Astrocyte of the hippocampus (primary cell): ENCODE results near the gene GPR171.

Experiments used
- DNase-seq: peaks from one replicate; pipeline ENCODE4 v3.0.0; 2011; ENCODE audit warnings: low read depth, low spot score

The GPR171 gene

DNA sequence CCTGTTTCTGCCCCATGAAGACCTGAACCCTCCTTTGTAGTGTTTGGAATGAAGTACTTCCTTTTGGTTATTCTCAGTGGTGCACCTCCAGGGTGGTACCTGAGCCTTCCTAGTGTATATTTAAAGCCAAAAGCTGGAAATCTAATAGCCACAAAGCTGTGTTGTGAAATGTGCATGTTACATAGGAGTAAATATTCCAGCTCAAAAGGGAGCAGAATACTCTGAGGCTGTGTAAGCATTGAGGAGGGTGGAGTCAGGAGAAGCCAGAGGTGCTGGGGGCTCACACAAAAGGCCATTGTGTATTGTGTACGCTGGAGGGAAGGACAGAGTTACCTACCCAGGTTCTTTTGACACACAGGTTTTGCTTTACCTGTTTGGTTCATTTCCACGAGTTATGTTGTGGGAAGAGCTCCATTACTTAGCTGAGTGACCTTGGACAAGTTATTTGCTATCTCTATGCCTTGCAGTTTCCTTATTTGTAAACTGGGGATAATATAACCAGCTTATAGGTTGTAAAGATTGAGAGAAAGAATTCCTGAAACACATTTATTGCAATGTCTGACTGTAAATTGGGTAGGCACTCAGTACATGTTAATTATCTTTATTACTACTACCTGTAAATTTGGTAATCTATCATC lies 24.7 kb downstream of the GPR171 start:
- DNase-seq, result no peak

DNA sequence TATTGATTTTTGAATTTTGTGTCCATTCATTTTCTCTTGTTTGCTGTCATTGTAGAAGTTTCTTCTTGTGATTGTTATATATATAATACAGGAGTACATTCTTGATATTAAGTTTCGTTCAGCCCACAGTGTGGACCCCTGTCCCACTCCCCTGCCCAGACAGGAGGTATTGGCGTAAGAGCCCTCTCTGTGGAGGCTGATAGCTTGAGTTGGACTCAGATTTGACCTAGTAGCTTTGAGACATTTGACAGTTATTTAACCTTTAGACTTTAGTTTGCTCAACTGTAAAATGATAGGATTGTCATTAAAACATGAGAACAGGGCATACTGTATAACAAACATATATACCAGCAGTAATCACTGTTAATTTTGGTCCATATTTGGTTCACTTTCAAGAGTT lies 27.1 kb downstream of the GPR171 start:
- no peak for DNase-seq

DNA sequence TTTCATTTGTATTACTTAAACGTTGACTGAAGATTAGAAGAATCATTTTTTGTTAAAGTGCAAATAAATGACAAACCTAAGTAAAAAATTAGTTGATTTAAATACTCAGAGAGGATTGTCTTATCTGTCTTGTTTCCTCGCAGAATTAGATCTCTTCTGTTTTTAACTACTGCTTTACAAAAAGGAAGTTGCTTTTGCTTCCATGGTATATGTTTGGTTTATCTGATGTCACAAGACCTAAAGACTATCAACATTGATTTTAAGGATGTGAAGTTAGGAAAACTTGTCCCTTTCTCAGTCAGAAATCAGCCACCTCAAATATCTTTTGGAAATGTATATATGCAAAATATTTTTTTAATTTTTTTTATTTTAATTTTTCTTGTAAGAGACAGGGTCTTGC lies 28.7 kb downstream of the GPR171 start:
- DNase-seq, result no peak

GRCh38 chr3:151171145-151171757 lies 31.8 kb downstream of the GPR171 start:
- DNase-seq, result peak; percentile 4

DNA sequence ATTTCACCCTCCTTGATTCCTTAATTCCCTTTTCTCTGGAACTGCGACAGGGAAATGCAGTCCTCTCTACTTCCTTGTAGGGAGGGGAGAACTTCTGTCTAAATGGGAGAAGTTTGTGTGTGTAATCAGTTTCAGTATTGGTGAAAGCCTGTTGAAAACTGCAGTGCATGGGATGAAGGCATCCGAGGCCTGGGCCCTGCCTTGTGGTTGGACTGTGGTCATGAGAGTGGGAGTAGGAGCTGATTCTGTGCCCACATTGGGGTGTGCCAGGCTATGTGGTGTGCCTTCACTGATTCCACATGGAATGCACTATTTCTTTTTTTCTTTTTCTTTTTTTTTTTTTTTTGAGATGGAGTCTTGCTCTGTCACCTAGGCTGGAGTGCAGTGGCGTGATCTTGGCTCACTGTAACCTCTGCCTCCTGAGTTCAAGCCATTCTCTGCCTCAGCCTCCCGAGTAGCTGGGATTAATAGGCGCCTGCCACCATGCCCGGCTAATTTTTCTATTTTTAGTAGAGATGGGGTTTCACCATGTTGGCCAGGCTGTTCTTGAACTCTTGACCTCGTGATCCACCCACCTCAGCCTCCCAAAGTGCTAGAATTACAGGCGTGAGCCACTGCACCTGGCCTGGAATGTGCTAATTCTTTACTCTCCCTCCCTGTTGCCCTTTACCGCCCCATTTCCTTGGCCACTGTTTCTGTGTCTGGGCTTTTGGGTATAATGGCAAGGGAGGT lies 32.9 kb downstream of the GPR171 start:
- peak; percentile 67 for DNase-seq

GRCh38 chr3:151169262-151169947 lies 33.6 kb downstream of the GPR171 start:
- no peak for DNase-seq

DNA sequence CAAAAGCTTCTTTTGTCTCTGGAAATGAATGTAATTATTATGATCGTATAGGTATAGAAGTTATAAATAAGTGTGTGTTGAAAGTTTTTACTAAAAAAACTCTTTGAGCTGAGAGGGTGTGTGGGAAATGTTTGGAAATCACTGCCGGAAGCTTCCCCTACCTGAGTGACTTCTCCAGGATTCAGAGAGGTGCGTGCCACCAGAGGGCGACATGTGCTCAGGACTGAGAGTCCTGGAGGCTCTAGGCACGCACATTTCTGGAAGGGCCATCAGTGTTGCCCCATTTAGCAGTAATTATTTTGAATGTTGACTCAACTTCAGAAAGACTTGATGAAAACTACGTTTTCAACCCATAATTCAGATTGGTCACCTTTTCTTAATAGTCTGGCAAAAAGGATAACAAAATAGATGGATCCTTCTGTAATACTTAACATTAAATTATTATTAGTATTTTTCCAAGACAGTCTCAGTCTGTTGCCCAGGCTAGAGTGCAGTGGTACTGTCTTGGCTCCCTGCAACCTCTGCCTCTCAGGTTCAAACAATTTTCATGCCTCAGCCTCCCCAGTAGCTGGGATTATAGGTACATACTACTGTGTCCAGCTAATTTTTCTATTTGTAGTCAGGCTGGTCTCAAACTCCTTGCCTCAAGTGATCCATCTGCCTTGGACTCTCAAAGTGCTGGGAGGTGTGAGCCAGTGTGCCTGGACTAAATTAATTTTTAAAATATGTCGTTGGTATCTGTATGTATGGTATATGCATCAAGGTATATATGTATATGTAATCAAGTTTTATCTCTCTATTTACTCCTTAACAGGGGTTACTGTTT lies 34.5 kb downstream of the GPR171 start:
- DNase-seq, result peak; percentile 77

DNA sequence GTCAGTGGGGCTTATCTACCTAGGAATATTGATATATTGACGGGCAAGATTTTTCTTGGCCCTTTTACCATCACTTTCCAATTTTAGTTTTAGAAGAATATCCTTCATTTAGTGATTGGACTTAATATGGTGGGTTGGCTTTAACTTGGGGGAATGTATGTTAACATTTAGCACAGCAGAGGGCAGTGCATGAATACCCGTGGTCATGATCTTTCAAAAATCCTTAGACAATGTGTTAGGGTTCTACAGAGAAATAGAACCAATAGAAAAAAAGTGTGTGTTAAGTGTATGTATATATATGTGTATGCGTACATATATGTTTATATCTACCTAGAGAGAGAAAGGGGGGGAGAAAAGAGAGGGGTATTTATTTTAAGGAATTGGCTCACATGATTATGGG lies 36.9 kb downstream of the GPR171 start:
- DNase-seq, result no peak

DNA sequence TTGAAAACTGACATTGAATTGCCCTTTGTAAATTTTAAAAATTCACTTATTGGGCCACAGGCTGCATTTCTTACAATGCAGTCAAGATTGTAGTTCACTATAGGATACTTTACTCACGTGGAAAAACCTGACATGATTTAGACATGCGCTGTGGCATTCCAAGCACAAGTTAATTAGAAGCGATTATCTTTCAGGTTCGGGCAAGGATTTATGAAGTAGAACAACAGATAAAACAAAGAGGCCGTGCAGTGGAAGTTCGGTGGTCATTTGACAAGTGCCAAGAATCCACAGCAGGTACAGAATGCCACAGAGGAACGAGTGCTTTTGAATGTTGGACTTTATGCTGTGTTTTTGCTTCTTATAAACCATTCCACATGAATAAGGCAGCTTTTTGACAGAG lies 37.8 kb downstream of the GPR171 start:
- no peak for DNase-seq

GRCh38 chr3:151159806-151160205 lies 43.2 kb downstream of the GPR171 start:
- DNase-seq, result no peak

GRCh38 chr3:151156618-151157216 lies 46.3 kb downstream of the GPR171 start:
- peak; percentile 64 for DNase-seq

DNA sequence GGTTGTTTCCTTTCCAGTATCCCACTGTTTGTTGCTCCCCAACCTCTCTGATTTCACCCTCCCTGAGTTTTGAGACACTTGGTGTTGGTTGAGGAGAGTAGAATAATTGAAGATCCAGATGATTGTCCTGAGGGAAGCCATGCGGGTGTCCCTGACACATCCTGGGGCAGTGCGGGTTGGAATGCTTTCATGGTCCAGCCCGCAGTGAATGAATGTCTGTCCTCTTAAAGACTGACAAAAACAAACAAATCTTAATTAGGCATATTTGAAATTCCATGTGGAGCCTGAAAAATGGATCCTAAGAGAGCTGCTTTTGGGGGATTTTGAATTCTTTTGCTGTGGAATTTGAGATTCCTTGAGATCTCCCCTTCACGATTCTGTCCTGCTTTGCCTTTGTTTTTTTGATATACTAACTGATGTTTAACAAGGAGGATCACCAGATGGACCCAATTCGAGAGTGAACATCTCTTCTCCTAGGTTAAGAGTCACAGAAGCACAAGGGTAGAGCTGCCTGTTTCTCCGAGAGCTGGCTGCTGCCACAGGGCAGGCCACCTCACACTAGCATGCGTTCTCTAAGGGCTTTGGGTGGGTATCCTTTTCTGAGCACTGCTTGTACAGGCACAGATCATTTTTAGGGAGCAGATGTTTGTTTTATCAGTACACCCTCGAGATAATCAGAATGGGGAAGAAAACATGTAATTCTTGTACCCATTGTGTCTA lies 47.4 kb downstream of the GPR171 start:
- peak; percentile 52 for DNase-seq

DNA sequence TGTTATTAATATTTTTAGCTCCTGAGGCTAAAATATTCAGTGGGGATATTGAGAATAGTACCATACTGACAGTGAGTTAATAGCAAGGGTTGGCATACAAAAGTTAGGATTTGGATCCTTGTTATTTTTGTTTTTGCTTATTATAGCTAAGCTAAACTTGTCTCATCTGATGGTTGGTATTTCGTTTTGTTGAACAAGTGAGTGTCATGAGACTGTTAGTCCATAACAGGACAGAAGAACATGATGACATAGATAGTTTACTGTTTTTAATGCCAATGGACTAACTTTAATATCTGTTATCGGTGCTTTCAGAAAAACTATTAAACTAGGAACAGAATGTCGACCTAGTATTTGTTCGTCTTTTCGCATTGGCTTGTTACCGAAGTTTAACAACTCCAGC lies 48.5 kb downstream of the GPR171 start:
- no peak for DNase-seq

- DNase-seq, result no peak
These were observed 50.4 kb downstream of the GPR171 start for GRCh38 chr3:151152455-151153079.
